HG03558 (cell line): Measurements from ENCODE around the gene HOXD8.

Experiments used
- ATAC-seq: cut with Tn5 transposase; IDR thresholded peaks from one replicate; pipeline ENCODE4 v1.9.1; 2021; ENCODE audit warnings: moderate number of reproducible peaks; ENCODE audit not compliant: unreplicated experiment; ENCODE audit errors: extremely low read depth

The HOXD8 gene

GRCh38 chr2:176114120-176114929, 15.2 kb upstream of the HOXD8 start:
- no peak for ATAC-seq

- no peak for ATAC-seq
Observed at GRCh38 chr2:176114930-176115625, 14.4 kb upstream of the HOXD8 start.

- no peak for ATAC-seq
Observed at GRCh38 chr2:176115883-176116813, 13.4 kb upstream of the HOXD8 start, which contains the start of gene HOXD10. Gene HOXD10 (plus strand): TSS chr2:176116778. CDS start chr2:176116834, 56 bp downstream.

- ATAC-seq, result no peak
Observed at GRCh38 chr2:176117162-176117822, 12.2 kb upstream of the HOXD8 start.

- no peak for ATAC-seq
Observed at GRCh38 chr2:176117823-176118371, 11.6 kb upstream of the HOXD8 start.

- no peak for ATAC-seq
Observed at GRCh38 chr2:176118601-176119339, 10.7 kb upstream of the HOXD8 start.

- ATAC-seq, result no peak
Observed at GRCh38 chr2:176120364-176121189, 8.9 kb upstream of the HOXD8 start.

GRCh38 chr2:176121190-176122051, 8.1 kb upstream of the HOXD8 start:
- no peak for ATAC-seq

- ATAC-seq, result no peak
Observed at GRCh38 chr2:176122052-176122682, 7.3 kb upstream of the HOXD8 start.

- no peak for ATAC-seq
Observed at GRCh38 chr2:176122683-176123410, 6.7 kb upstream of the HOXD8 start, which contains the start of gene HOXD9. Gene HOXD9 (plus strand): TSS chr2:176122719. CDS start chr2:176122769, 50 bp downstream.

- no peak for ATAC-seq
Observed at GRCh38 chr2:176123411-176124109, 5.9 kb upstream of the HOXD8 start.

GRCh38 chr2:176124110-176124946, 5.2 kb upstream of the HOXD8 start:
- ATAC-seq, result no peak

- ATAC-seq, result no peak
Observed at GRCh38 chr2:176124947-176125771, 4.3 kb upstream of the HOXD8 start.

GRCh38 chr2:176125772-176126054, 3.8 kb upstream of the HOXD8 start:
- ATAC-seq, result no peak
